HG03139 (cell line): ENCODE results near the gene RIN3.

Experiments used
- ATAC-seq: cut with Tn5 transposase; IDR thresholded peaks from one replicate; pipeline ENCODE4 v1.9.1; 2021; ENCODE audit not compliant: unreplicated experiment

Gene RIN3

DNA sequence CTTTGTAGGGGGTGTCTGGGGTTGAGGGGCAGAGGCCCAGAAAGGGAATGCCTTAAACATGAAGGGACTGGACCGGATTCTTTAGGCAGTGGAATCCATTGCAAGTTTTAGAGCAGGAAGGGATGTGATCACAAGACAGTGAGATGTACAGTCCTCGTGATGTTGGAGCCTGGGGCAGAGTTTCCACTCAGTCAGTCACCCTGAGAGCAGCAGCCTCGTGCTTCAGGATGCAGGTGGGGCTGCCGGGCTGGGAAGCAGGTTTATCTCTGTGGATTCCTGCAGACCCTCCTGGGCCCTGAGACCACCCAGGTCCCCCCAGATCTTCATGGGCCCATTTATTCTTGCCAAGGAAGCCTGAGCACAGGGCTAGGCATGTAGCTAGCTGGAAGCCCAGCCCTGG, 38.5 kb downstream of the RIN3 start:
- no peak for ATAC-seq

DNA sequence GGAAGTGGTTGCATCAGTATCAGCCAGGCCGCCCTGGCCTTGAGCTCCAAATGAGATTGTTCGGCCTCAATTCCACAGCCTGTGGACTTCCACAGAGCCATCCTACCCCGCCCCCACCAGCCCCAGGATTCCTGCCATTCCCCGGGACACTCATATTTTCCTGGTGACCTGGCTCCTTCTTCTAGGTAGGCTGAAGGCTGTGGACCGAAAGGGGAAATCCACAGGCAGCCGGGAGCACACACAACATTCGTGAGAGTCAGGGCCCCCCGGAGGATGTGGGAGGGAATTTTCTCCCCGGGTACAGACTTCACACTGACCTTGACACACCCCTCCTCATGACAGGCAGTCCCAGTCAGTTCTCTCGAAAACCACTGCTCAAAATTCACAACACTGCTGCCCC, 39.9 kb downstream of the RIN3 start:
- no peak for ATAC-seq

DNA sequence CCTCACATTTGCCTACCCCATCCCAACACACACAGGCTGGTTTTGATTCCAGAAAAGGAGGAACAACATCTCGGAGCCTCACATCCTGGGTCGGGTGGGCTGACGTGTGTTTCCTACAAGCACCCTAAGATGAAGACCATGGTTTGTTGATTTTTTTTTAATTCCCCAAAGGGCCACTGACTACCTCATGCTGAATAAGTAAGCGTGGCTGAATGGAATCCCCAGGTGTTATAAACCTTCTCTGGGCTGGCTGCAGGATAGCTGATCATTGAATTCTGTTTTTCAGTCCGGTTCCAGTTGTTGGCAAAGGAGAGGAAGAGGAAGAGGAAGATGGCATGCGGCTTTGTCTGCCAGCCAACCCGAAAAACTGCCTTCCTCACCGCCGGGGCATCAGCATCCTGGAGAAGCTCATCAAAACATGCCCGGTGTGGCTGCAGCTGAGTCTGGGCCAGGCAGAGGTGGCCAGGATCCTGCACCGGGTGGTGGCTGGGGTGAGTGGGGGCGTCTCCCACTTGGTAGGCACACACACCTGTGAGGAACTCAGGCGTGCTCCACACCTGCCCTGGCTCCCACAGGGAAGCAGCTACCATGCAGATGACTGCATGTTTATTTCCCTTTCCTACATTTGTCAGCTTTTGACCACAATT, 42.0 kb downstream of the RIN3 start:
- ATAC-seq = no peak

DNA sequence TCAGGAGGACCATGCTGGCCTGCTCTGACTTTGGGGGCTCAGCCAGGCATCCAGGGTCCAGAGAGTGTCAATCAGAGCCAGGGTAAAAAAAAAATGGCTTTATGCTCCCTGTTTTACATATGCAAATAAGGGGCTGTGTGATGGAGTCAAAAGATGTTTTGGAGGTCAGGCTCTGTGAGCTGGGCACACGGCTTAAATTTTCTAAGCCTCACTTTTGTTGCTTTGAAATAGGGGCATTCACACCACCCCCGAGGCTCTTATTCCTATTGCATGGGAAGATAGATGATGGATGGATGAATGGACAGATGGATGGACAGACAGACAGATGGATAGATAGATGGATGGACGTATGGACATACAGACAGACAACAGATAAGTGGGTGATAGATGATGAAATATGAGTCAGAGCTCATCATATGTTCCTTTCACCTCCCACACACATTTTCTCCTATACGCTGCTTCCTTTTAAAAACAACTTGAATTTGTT, 42.7 kb downstream of the RIN3 start:
- no peak for ATAC-seq

DNA sequence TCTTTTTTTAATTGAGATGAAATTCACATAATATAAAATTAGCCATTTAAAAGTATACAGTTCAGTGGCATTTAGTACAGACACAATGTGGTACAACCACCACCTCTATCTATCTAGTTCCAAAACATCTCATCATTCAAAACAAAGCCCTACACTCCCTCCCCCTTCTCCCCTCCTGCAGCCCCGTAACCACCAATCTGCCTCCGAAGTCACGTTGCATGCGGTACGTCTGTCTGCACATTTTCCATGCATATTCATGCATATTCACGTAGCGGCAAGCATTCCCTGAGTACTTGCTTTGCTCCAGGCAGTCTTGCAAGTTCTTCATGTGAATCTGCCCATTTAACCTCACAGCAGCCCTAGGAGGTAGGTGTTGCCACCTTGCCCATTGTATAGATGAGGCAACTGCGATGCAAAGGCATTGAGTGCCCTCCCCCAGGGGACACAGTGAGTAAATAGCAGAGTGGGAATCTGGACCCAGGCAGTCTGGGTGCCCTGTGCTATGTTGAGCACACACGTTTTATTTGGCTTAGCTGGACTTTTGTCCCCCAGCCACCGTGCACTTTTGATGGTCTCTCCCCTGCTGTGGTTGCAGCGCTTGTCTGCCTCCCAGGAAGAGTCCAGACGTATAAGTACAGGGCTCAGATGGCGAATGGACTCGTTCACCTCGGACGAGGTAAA, 43.4 kb downstream of the RIN3 start:
- no peak for ATAC-seq

DNA sequence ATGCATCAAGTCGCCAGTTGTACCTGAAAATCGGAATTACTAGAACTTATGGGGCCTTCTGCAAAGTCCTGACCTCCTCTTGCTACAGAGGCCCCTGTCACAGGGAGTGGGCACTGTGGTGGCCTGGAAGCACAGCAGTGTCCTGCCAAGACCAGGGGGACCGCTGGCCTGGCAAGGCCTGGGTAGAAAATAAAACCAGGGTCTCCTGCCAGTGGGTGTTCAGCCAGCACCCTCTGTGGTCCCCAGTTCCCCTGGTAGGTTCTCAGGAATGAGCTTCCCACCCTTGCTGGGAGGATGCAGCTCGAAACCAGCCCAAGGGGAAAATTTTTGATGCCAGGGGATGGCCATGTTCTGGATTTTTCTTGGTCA, 43.9 kb downstream of the RIN3 start:
- ATAC-seq = no peak

DNA sequence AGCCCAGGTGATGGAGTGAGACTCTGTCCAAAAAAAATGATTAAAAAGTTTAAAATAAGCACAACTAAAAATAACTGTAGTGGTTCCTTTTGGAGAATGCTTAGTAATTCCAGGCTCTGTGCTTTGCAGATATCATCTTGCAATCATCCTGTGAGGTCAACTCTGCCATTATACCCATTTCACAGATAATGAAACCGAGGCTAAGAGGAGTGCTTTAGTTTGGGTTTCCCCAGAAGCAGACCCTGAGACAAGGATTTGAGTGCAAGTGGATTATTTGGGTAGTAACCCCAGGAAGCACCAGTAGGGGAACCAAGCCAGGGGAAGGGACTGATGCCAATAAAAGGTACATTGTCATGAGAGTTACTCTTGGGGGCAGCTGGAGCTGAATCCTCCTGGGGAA, 44.7 kb downstream of the RIN3 start:
- ATAC-seq = no peak

DNA sequence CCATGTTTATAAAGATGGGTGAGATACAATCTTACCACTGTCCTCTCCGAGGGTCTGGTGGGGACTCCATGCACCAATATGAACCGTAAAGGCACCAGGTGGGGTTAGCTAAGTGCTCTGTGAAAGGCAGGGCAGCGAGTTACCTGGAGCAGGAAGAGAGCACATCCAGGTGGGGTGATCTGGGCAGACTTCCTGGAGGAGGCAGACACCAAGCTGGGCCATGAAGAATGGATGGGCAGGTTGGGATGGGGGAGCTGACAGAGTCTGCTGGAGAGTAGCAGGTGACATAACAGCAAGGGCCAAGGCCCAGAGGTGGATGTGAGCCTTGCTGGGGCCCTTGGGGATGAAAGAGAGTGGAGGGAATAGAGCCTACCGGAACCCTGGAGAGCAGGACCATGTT, 45.9 kb downstream of the RIN3 start:
- no peak for ATAC-seq

DNA sequence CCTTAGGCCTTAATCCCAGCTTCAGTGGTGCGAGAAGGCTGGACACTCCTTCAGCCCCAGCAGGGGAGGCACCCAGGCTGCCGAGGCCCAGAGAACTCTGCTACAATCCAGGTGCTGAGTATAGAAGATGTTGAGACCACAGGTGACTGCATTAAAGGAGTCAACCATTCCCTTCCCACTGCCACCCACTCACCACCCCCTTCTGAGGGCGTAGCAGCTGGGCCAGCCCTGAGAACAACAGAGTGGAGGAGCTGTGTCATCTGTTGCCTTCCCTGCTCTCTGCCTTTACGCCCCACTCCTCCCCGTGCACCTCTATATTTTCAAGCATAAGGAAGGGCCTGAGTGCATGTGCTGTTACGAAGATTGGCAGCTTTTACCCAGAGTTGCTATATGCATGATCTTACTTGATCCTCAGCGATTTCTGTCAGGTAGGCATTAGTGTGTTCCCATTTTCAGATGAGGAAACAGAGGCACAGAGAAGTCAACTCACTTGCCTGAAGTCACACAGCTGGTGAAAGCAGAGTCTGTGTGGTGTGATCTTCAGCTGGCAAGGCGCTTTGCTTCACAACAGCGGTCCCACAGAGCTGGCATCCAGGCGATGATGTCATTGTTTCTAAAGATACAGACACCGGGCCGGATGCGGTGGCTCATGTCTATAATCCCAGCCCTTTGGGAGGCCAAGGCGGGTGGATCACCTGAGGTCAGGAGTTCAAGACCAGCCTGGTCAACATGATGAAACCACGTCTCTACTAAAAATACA, 46.7 kb downstream of the RIN3 start:
- ATAC-seq = no peak

DNA sequence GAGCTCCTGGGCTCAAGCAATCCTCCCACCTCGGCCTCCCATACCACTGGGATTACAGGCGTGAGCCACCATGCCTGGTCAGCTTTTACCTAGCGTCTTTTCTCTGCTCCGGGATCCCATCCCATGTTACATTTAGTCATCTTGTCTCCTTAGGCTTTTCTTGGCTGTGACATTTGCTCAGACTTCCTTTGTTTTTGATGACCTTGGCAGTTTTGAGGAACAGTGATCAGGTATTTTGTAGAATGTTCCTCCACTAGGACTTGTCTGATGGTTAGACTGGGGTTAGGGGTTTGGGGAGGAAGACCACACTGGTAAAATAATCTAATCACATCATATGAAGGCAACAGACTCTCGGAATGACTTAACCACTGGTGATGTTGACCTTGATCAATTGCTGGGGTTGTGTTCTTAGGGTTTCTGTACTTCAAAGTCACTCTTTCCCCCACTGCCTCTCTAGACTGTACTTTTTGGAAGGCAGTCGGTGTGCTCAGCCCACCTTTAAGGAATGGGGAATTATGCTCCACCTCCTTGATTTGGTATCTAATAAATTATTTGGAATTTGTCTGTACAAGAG, 48.4 kb downstream of the RIN3 start:
- ATAC-seq = no peak

DNA sequence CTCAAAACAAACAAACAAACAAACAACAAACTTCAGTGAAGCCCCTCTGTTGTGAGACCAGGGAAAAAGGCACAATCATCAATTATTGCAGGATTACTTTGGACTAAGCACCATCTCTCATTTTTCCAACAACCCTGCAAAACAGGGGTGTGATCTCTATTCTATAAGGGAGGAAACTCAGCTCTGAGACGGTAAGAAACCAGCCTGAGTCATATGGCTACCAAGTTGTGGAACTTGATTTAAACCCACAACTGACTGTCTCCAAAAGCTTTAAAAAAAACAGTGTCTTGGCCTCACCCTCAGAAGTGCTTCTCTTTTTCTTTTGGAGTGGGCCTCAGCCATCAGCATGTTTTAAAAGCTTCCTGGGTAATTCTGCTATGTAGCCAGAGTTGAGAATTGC, 49.8 kb downstream of the RIN3 start:
- peak; percentile 68 for ATAC-seq

DNA sequence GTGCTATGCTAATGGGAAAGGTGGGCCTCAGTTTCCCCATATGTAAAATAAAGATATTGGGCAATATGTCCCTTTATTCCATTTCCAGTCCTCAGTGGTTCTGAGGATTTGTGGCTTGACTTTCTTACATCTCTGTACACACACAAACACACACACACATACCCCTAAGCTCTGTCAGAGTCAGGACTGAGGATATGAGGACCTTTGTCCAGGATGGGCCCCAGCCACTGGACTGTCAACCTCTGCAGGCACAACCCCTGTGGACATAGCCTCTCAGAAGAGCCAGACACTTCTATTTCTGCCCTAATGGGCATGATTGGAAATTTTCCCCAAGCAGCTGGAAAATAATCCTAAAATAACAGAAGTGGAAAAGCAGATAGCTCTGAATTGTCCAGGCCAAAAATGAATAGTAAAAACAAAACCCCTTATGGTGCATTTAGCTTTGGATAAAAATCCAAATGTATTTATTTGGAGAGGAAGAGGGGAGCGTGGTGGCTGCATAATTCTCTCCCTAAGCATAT, 50.2 kb downstream of the RIN3 start:
- ATAC-seq = no peak

DNA sequence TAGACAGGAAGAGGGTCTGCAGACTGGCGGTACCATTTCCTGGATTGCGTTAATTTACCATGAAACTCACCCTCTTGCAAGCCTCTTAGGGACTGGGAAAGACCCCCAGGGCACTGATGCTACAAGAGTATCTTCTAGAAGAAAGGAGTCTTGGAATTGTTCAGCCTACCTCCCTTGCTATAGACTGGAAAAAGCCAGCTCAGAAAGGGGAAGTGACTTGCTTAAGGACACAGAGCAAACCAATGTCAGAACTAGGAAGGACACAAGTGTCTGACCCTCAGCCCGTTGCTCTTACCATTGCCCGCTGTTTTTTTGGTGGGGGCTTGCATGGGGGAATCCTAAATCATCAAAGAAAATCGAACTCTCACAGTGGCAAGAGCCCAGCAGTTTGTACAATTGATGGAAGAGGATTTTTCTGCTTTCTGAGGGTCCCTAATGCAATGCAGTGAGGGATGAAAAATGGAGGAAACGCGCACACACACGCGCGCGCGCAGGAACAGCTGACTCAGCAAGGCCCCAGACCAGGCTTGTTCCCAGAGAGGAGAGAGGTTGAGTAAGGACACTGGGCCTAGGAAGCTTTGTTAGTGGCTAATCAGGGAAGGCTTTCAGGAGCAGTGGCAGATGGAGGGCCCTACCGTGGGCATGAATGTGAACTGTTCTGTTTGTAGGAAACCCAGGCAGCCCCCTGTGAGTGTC, 50.9 kb downstream of the RIN3 start:
- ATAC-seq = no peak

DNA sequence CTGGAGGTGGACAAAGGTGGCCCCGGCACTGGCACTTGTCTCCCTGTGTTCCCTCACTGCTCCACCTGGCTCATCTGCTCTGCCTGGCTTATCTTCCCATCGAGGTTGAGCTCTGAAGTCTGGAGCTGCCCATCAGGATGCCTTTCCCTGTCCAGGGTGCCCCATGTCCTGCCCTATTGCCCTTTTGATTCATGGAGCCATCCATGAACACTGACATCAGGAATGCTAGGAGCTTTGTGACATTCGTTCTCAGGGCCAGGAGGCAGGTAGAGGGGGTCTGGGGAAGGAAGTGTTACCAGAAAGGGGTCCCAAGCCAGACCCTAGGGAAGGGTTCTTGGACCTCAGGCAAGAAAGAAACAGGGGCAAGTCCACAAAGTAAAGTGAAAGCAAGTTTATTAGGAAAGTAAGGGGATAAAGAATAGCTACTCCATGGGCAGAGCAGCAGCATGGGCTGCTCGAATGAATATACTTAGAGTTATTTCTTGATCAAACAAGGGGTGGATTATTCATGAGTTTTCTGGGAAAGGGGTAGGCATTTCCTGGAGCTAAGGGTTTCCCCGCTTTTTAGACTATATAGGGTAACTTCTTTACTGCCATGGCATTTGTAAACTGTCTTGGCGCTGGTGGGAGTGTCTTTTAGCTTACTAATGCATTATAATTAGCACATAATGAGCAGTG, 51.6 kb downstream of the RIN3 start:
- no peak for ATAC-seq

DNA sequence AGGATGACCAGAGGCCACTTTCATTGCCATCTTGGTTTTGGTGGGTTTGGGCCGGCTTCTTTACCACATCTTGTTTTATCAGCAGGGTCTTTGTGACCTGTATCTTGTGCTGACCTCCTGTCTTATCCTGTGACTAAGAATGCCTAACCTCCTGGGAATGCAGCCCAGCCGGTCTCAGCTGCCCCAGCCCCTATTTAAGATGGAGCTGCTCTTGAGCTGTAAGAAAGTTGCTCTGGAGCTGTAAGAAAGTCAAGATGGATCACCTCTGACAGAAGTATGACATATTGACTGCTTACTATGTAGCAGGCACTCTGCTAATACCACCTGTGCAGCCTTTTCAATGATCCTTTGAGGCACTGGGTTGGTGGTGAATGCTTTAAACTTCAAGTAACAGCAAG, 52.1 kb downstream of the RIN3 start:
- no peak for ATAC-seq

DNA sequence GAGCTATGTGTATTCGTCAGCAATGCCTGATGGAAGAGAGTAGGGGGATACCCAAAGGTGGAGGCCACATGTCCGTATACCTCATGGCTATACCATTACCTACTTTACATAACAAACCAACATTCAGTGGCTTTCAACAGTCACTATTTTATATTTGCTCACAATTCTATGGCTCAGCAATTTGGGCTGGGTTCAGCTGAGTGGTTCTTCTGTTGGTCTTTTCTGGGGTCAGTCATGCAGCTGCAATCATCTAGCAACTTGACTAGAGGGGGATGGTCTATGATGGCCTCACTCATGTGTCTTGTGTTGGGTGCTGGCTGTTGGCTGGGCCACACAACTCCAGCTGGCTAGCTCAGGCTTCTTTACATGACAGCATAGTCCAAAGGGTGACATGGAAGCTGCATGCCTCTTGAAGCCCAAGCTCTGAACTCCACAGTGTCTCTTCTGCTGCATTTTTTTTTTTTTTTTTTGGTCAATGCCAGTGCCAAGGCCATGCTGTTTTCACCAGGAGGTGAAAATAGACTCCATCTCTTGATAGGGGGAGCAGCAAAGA, 53.7 kb downstream of the RIN3 start:
- ATAC-seq = no peak

DNA sequence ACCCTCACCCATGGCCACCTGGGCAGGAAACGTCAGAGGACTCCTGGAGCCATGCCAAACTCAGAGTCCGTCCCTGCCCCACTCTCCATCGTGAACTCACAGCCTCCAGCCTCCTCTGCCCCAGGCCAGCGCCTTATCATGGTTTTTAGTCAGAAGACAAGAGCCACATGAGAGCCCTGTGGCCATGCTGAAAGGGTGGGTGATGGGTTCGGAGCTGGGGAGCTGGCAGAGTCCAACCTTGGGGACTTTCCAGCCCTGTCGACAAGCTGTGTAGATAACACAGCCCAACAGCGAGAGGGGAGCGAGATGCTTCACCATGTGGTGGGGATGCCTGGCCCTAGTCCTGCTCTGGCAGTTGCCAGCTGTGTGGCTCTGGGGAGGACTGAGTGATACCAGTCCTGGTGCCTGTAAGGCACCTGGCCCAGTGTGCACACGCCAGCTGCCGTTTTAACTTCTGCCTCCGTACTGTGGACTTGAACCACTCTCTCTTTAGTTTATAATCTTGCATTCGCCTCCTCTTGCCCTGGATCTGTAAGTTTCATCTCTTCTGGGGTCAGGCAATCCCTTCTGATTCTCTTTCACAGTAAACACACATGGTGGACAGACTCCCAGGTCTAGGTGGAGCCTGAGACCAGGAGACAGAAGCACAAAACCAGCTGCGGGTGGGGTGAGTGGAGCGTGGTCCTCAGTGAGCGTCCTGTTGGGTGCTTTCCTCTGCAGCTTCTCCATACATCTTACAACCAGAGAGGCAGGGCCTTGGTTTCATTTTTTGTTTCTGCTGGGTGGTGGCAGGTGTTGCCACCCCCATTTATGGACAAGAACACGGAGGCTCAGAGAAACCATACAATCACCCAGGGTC, 55.3 kb downstream of the RIN3 start:
- peak; percentile 72 for ATAC-seq

DNA sequence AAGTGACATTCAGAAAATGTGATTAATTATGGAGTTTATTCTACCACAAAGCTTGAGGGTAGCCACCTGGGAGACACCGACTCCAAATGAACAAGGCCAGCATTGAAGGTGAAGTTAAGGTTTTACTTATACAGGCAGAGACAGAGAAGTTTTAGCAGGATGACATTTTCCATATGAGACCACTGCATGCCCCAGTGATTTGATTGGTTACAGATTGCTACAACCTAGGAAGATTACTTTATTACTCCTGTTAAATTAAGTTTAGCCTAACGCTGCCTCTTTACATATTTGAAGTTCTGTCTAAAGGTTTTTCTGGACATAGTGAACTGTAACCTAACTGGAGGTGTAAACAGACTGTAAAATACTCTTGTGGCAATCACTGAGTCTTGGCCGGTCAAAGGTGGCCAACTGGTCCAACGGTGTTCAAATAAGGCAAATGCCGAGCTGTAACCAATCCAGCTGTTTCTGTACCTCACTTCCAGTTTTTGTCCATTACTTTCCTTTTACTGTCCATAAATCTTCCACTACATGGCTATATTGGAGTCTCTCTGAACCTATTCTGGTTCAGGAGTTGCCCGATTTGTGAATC, 57.2 kb downstream of the RIN3 start:
- no peak for ATAC-seq

DNA sequence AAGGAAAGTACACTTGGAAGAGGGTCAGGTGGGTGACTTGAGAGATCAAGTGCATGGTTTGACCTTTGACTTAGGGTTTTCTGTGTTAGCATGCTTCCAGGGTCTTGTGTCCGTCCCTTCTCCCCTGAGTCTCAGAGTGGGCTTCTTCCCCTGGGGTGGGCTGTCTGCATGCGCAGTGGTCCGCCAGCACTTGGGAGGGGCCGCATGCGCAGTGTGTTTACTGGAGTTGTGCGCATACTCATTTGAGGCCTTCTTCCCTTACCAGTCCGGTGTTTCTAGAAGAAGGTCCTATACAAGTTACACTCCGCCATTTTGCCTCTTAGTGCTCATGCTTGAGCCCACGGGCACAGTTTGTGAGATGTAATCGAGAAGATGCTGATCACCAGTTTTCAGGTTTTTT, 58.5 kb downstream of the RIN3 start:
- ATAC-seq = no peak
